Smooth muscle cell (in vitro differentiated cells): ENCODE results near the gene HUNK. TPM values are rescaled to one million over a fixed set of nuclear protein-coding genes. Genes with fewer than 3 reads are reported as not detected.
"Not testable (repeated sequence)": the region's sequence is repeated elsewhere in the genome, so short reads cannot be mapped to it uniquely, and the experiment has no call there.

Source experiments
- DNase-seq: peaks from one replicate; lab custom pipeline; 2025; ENCODE audit not compliant: unreplicated experiment; lab: John Stamatoyannopoulos, UW
- H2AFZ ChIP-seq: fragments of 200-600 bp; sonication (generic); 2 replicates; pipeline ENCODE4 v1.6.0; 2016; ENCODE audit warnings: antibody characterized with exemption, low read depth, mild to moderate bottlenecking
- H3F3A ChIP-seq: fragments of 200-600 bp; sonication (generic); 2 replicates; pipeline ENCODE4 v1.6.0; 2017; ENCODE audit warnings: antibody characterized with exemption, low read depth
- H3K27ac ChIP-seq: fragments of 200-600 bp; sonication (generic); 2 replicates; pipeline ENCODE4 v1.5.1; 2016; ENCODE audit warnings: low read depth, mild to moderate bottlenecking
- H3K27me3 ChIP-seq: fragments of 200-600 bp; sonication (generic); 2 replicates; pipeline ENCODE4 v1.6.1; 2016; ENCODE audit warnings: low read depth, mild to moderate bottlenecking
- H3K36me3 ChIP-seq: fragments of 200-600 bp; sonication (generic); 2 replicates; pipeline ENCODE4 v1.5.1; 2016; ENCODE audit warnings: low read depth
- H3K4me1 ChIP-seq: fragments of 200-600 bp; sonication (generic); 2 replicates; pipeline ENCODE4 v1.5.1; 2016; ENCODE audit warnings: low read depth
- H3K4me2 ChIP-seq: fragments of 200-600 bp; sonication (generic); 2 replicates; pipeline ENCODE4 v1.6.0; 2016; ENCODE audit warnings: mild to moderate bottlenecking
- H3K4me3 ChIP-seq: fragments of 200-600 bp; sonication (generic); 2 replicates; pipeline ENCODE4 v1.5.1; 2016; ENCODE audit warnings: mild to moderate bottlenecking
- H3K79me2 ChIP-seq: fragments of 200-600 bp; sonication (generic); 2 replicates; pipeline ENCODE4 v1.6.0; 2016; ENCODE audit warnings: low read depth, mild to moderate bottlenecking
- H3K9ac ChIP-seq: fragments of 200-600 bp; sonication (generic); 2 replicates; pipeline ENCODE4 v1.6.0; 2016; ENCODE audit warnings: low read depth
- H3K9me3 ChIP-seq: fragments of 200-600 bp; sonication (generic); replicated peaks from 2 replicates; pipeline ENCODE4 v1.5.1; 2016; ENCODE audit warnings: low read depth
- H4K20me1 ChIP-seq: fragments of 200-600 bp; sonication (generic); 2 replicates; pipeline ENCODE4 v1.6.0; 2016; ENCODE audit warnings: low read depth
- WGBS: methylation state at CpG from one replicate; pipeline ENCODE4 v1.1.7; 2016; ENCODE audit warnings: low lambda C conversion rate; 5-methylcytosine and 5-hydroxymethylcytosine counted together
- polyA plus RNA-seq: library from polyadenylated mRNA; unstranded; fragments of >200 nt; fragmentation: Nextera tagmentation; extraction: Ambion mirVana; gene quantifications from 2 replicates; pipeline ENCODE4 v1.2.1, GENCODE V29; 2016
- total RNA-seq: library from RNA; depleted of rRNA; stranded (reverse); fragments of >200 nt; gene quantifications from 2 replicates; pipeline ENCODE4 v1.2.3, GENCODE V29; 2014
- TF ChIP-seq, protein P1 (sequence below): fragments of 200-600 bp; sonication (generic); IDR thresholded peaks from 2 replicates; pipeline ENCODE4 v1.5.1; 2017; ENCODE audit warnings: borderline replicate concordance, mild to moderate bottlenecking, antibody characterized with exemption; ENCODE audit not compliant: insufficient read depth, poor library complexity, severe bottlenecking

HUNK gene
- total and polyA plus RNA-seq, 2 experiments from 2014 or later: 5.5 to 11.6 TPM

DNA sequence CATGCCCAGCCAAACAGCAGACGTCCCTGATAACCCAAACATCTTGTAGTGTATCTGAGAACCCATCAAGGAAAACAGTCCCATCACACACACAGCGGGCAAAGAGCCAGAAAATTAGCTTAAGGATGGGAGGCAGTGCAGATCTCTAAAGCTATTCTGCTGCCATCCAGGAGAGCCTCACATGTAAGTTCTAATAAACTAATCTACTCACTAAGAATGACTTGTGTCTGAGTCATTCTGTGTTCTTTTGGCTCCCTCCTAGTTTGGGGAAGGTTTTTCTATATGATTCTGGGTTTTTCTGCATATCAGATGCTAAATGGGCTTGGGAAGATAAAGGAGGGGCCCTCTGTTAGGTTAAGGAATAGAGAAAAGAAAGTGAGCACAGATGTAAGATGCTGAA is 162.8 kb downstream of the HUNK start:
- Histone ChIP-seq H3K79me2 (no peaks in the 10 kb centered on the region), H4K20me1 (no peaks in the 10 kb centered on the region), H3K4me3 (no peak overlapping the region), H3F3A (no peaks in the 10 kb centered on the region), H3K9ac (no peak overlapping the region), H3K9me3 (no peaks in the 10 kb centered on the region), H3K4me1 (no peaks in the 10 kb centered on the region), H3K27ac (no peak overlapping the region), H3K36me3 (no peaks in the 10 kb centered on the region), H3K27me3 (no peaks in the 10 kb centered on the region), H3K4me2 (no peak overlapping the region), H2AFZ (no peak overlapping the region)
- 78% methylated on average over 2 of the region's 2 CpGs for WGBS
- TF ChIP-seq, protein P1, sequence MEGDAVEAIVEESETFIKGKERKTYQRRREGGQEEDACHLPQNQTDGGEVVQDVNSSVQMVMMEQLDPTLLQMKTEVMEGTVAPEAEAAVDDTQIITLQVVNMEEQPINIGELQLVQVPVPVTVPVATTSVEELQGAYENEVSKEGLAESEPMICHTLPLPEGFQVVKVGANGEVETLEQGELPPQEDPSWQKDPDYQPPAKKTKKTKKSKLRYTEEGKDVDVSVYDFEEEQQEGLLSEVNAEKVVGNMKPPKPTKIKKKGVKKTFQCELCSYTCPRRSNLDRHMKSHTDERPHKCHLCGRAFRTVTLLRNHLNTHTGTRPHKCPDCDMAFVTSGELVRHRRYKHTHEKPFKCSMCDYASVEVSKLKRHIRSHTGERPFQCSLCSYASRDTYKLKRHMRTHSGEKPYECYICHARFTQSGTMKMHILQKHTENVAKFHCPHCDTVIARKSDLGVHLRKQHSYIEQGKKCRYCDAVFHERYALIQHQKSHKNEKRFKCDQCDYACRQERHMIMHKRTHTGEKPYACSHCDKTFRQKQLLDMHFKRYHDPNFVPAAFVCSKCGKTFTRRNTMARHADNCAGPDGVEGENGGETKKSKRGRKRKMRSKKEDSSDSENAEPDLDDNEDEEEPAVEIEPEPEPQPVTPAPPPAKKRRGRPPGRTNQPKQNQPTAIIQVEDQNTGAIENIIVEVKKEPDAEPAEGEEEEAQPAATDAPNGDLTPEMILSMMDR: no peak
- DNase-seq: no peak

DNA sequence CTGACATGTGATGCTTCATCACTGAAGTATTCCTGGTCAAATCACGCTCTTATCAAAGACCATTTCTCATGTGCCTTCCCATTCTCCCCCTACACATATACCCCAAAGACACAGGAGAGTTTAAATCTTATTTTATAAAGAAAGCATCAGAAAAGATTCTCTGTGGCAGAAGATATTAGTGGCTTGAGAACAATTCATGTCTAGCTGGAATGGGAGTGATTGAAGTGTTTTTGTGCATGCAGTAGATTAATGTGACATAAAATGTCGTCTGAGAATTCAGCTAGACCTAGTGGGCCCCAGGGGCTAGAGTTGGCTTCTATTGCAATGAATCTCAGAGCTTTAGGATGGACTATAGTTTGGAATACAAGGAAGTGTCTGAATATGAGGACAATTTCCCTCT is 163.9 kb downstream of the HUNK start:
- Histone ChIP-seq H4K20me1 (no peaks in the 10 kb centered on the region), H3K9ac (no peak overlapping the region)
- WGBS: 93% methylated on average over 2 of the region's 2 CpGs

DNA sequence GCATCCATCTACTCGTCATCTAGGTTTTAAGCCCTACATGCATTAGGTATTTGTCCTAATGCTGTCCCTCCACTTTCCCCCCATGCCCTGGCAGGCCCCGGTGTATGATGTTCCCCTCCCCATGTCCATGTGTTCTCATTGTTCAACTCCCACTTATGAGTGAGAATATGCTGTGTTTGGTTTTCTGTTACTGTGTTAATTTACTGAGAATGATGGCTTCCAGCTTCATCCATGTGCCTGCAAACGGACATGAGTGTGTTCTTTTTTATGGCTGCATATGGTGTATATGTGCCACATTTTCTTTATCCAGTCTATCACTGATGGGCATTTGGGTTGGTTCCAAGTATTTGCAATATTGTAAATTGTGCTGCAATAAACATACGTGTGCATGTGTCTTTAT is 165.9 kb downstream of the HUNK start:
- 89% methylated on average over 4 of the region's 4 CpGs for WGBS
- DNase-seq: not testable (repeated sequence)

More for the DNA sequence above, 163.9 kb downstream of the HUNK start:
- Histone ChIP-seq H3K79me2 (no peaks in the 10 kb centered on the region), H2AFZ (no peak overlapping the region), H3K27me3 (no peaks in the 10 kb centered on the region), H3K36me3 (no peaks in the 10 kb centered on the region), H3K27ac (no peak overlapping the region), H3K4me3 (no peak overlapping the region), H3F3A (no peaks in the 10 kb centered on the region), H3K4me2 (no peak overlapping the region), H3K4me1 (no peaks in the 10 kb centered on the region), H3K9me3 (no peaks in the 10 kb centered on the region)
- DNase-seq: no peak
- TF ChIP-seq, protein P1: no peak

DNA sequence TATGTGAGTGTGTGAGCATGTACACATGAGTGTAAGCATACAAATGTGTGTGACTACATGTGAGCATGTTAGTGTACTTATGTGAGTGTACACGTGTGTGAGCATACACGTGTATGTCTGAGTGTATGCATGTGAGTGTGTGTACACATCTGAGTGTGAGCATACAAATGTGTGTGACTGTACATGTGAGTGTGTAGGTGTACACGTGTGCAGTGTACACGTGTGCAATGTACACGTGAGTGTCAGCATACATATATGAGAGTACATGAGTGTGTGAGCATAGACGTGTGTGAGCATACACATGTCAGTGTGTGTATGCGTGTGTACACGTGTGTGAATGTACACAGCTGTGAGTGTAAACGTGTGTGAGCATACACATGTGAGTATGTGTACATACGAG is 170.6 kb downstream of the HUNK start:
- no peak for DNase-seq
- H3K4me2 ChIP-seq: no peak overlapping the region
- 94% methylated on average over 10 of the region's 10 CpGs for WGBS
- no peaks in the 10 kb centered on the region for H3F3A ChIP-seq
- H3K36me3 ChIP-seq: no peaks in the 10 kb centered on the region
- H2AFZ ChIP-seq: no peak overlapping the region
- H3K27ac ChIP-seq: no peak overlapping the region
- no peaks in the 10 kb centered on the region for H3K79me2 ChIP-seq
- H3K4me1 ChIP-seq: no peaks in the 10 kb centered on the region
- H3K9ac ChIP-seq: no peak overlapping the region
- H4K20me1 ChIP-seq: no peaks in the 10 kb centered on the region
- H3K27me3 ChIP-seq: no peaks in the 10 kb centered on the region
- no peak overlapping the region for H3K4me3 ChIP-seq
- H3K9me3 ChIP-seq: no peaks in the 10 kb centered on the region
- TF ChIP-seq, protein P1: no peak

More for the DNA sequence above, 165.9 kb downstream of the HUNK start:
- H3K9me3 ChIP-seq, H3K36me3 ChIP-seq, H3K27ac ChIP-seq, H3K79me2 ChIP-seq, H4K20me1 ChIP-seq, H3K9ac ChIP-seq, H2AFZ ChIP-seq, H3F3A ChIP-seq, H3K4me1 ChIP-seq, H3K4me2 ChIP-seq, H3K4me3 ChIP-seq, H3K27me3 ChIP-seq: not testable (repeated sequence)
